ENCODE data around the gene SLC4A4.

Gene SLC4A4

GRCh38 chr4:71549516-71550160 is 210.8 kb downstream of the SLC4A4 start:
- DNase-seq = no peak

GRCh38 chr4:71550220-71551165 is 211.7 kb downstream of the SLC4A4 start:
- DNase-seq = no peak

GRCh38 chr4:71553605-71554004 is 214.8 kb downstream of the SLC4A4 start:
- DNase-seq = peak; percentile 7

GRCh38 chr4:71554025-71554424 is 215.2 kb downstream of the SLC4A4 start:
- DNase-seq = no peak

- DNase-seq = no peak
Measured at GRCh38 chr4:71558248-71558647, 219.4 kb downstream of the SLC4A4 start.

- DNase-seq = no peak
Measured at GRCh38 chr4:71559957-71560571, 221.2 kb downstream of the SLC4A4 start.

- DNase-seq = no peak
Measured at GRCh38 chr4:71564775-71565174, 226.0 kb downstream of the SLC4A4 start.

GRCh38 chr4:71566856-71567255 is 228.0 kb downstream of the SLC4A4 start:
- DNase-seq = no peak

GRCh38 chr4:71568131-71568530 is 229.3 kb downstream of the SLC4A4 start:
- no peak for DNase-seq

- no peak for DNase-seq
Measured at GRCh38 chr4:71570492-71570891, 231.7 kb downstream of the SLC4A4 start.

- DNase-seq = no peak
Measured at GRCh38 chr4:71571346-71571745, 232.5 kb downstream of the SLC4A4 start.

- no peak for DNase-seq
Measured at GRCh38 chr4:71583971-71584370, 245.2 kb downstream of the SLC4A4 start.

GRCh38 chr4:71584585-71584984 is 245.8 kb downstream of the SLC4A4 start:
- no peak for DNase-seq

- DNase-seq = no peak
Measured at GRCh38 chr4:71586087-71586763, 247.4 kb downstream of the SLC4A4 start.

GRCh38 chr4:71587995-71588394 is 249.2 kb downstream of the SLC4A4 start:
- DNase-seq = no peak

- no peak for DNase-seq
Measured at GRCh38 chr4:71592793-71593192, 254.0 kb downstream of the SLC4A4 start.

- no peak for DNase-seq
Measured at GRCh38 chr4:71593311-71593710, 254.5 kb downstream of the SLC4A4 start.

- DNase-seq = peak; percentile 80
Measured at GRCh38 chr4:71595576-71596108, 256.8 kb downstream of the SLC4A4 start.

- no peak for DNase-seq
Measured at GRCh38 chr4:71599578-71599977, 260.8 kb downstream of the SLC4A4 start.

- no peak for DNase-seq
Measured at GRCh38 chr4:71602289-71602900, 263.6 kb downstream of the SLC4A4 start.

- DNase-seq = no peak
Measured at GRCh38 chr4:71604785-71605184, 266.0 kb downstream of the SLC4A4 start.

GRCh38 chr4:71607109-71607508 is 268.3 kb downstream of the SLC4A4 start:
- DNase-seq = no peak
